Breast epithelium (tissue), 4 donors: ENCODE results near the gene MORF4L1. TPM values are rescaled to one million over a fixed set of nuclear protein-coding genes. Genes with fewer than 3 reads are reported as not detected.
"Not testable (repeated sequence)": the region's sequence is repeated elsewhere in the genome, so short reads cannot be mapped to it uniquely, and the experiment has no call there.

Source experiments
- DNase-seq, 2 donors: peaks; one replicate each; pipeline ENCODE4 v3.0.0-alpha.2; 2019; ENCODE audit warnings: low spot score in 2 of 2
- H3K27ac ChIP-seq, 2 donors: fragments of 200-600 bp; sonication (generic) in 1 of 2; one replicate each; pipeline ENCODE4 v1.5.1; 2016 to 2019; ENCODE audit warnings: mild to moderate bottlenecking in 1 of 2
- H3K27me3 ChIP-seq, 2 donors: fragments of 200-600 bp; sonication (generic) in 1 of 2; one replicate each; pipeline versions ENCODE4 v1.5.1 to v1.6.0; 2017 to 2019; ENCODE audit warnings: control low read depth in 1 of 2, mild to moderate bottlenecking in 1 of 2
- H3K36me3 ChIP-seq: fragments of 200-600 bp; one replicate; pipeline ENCODE4 v1.5.1; 2019
- H3K4me1 ChIP-seq, 2 donors: fragments of 200-600 bp; sonication (generic); one replicate each; pipeline ENCODE4 v1.5.1; 2016 to 2019; ENCODE audit warnings: control low read depth in 1 of 2
- H3K4me3 ChIP-seq, 3 donors: fragments of 200-600 bp; sonication (generic); 1 replicate in 2 of 3; 2 replicates in 1 of 3; pipeline ENCODE4 v1.5.1; 2016 to 2019; ENCODE audit warnings: mild to moderate bottlenecking in 3 of 3, moderate library complexity in 2 of 3
- H3K9me3 ChIP-seq, 2 donors: fragments of 200-600 bp; sonication (generic) in 1 of 2; one replicate each; pipeline ENCODE4 v1.5.1; 2016 to 2019; ENCODE audit warnings: control low read depth in 1 of 2
- POLR2A ChIP-seq: fragments of 450-650 bp; IDR thresholded peaks from one replicate; pipeline ENCODE4 v1.6.1; 2016; ENCODE audit warnings: antibody characterized with exemption, mild to moderate bottlenecking, moderate library complexity
- POLR2AphosphoS5 ChIP-seq, 3 donors: sonication (generic); formaldehyde crosslinking; IDR thresholded peaks; one replicate each; pipeline ENCODE4 v1.6.1; 2017; ENCODE audit warnings: antibody characterized with exemption in 3 of 3
- intact Hi-C: fragments of 100-400 bp; cut with DNase I; formaldehyde crosslinking; loops from one replicate; pipeline ENCODE4 v1.15.1; 2023; ENCODE audit warnings: low total_unique reads
- total RNA-seq, 3 donors: library from RNA; depleted of rRNA; stranded (reverse); fragments of >200 nt; gene quantifications; one replicate each; pipeline ENCODE4 v1.1.0, GENCODE V29; 2016
- TF ChIP-seq, protein P1 (sequence below), 3 donors: fragments of 450-650 bp; IDR thresholded peaks; one replicate each; pipeline ENCODE4 v1.5.1; 2016 to 2017; ENCODE audit warnings: antibody characterized with exemption in 3 of 3, mild to moderate bottlenecking in 3 of 3, moderate library complexity in 3 of 3

The MORF4L1 gene
- total RNA-seq, 3 donors from 2014 or later: 330 to 411 (median 350) TPM

DNA sequence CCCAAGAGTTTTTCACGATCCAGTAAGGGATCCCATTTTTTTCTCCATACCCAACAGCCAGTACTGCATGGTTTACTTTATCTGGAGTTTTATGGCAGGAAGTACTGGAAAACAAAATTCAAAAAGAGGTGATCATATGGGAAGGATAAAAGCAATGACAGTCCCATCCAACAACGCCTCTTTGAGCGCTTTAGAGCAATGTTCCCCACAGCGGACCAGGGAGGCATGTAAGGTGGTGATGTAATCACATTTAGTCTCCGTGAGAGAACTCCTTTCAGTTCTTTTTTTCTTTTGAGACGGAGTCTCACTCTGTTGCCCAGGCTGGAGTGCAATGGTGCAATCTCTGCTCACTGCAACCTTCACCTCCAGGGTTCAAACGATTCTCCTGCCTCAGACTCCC lies 50.3 kb downstream of the MORF4L1 start:
- DNase-seq: no peak
- no peaks in the 10 kb centered on the region for H3K4me1 ChIP-seq
- TF ChIP-seq POLR2AphosphoS5 (IDR thresholded peaks at IDR 0.05): no peak
- TF ChIP-seq POLR2A: no peak
- TF ChIP-seq, protein P1, sequence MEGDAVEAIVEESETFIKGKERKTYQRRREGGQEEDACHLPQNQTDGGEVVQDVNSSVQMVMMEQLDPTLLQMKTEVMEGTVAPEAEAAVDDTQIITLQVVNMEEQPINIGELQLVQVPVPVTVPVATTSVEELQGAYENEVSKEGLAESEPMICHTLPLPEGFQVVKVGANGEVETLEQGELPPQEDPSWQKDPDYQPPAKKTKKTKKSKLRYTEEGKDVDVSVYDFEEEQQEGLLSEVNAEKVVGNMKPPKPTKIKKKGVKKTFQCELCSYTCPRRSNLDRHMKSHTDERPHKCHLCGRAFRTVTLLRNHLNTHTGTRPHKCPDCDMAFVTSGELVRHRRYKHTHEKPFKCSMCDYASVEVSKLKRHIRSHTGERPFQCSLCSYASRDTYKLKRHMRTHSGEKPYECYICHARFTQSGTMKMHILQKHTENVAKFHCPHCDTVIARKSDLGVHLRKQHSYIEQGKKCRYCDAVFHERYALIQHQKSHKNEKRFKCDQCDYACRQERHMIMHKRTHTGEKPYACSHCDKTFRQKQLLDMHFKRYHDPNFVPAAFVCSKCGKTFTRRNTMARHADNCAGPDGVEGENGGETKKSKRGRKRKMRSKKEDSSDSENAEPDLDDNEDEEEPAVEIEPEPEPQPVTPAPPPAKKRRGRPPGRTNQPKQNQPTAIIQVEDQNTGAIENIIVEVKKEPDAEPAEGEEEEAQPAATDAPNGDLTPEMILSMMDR (IDR thresholded peaks at IDR 0.05): no peak
- H3K27me3 ChIP-seq: no peaks in the 10 kb centered on the region
- H3K27ac ChIP-seq: no peak overlapping the region
- no peaks in the 10 kb centered on the region for H3K9me3 ChIP-seq
- intact Hi-C loops: loop anchor here (10.0 kb wide), 1 partner anchor 1662 kb away; no protein-coding TSS in a partner anchor
- H3K4me3 ChIP-seq: no peak overlapping the region
- H3K36me3 ChIP-seq: no peaks in the 10 kb centered on the region

DNA sequence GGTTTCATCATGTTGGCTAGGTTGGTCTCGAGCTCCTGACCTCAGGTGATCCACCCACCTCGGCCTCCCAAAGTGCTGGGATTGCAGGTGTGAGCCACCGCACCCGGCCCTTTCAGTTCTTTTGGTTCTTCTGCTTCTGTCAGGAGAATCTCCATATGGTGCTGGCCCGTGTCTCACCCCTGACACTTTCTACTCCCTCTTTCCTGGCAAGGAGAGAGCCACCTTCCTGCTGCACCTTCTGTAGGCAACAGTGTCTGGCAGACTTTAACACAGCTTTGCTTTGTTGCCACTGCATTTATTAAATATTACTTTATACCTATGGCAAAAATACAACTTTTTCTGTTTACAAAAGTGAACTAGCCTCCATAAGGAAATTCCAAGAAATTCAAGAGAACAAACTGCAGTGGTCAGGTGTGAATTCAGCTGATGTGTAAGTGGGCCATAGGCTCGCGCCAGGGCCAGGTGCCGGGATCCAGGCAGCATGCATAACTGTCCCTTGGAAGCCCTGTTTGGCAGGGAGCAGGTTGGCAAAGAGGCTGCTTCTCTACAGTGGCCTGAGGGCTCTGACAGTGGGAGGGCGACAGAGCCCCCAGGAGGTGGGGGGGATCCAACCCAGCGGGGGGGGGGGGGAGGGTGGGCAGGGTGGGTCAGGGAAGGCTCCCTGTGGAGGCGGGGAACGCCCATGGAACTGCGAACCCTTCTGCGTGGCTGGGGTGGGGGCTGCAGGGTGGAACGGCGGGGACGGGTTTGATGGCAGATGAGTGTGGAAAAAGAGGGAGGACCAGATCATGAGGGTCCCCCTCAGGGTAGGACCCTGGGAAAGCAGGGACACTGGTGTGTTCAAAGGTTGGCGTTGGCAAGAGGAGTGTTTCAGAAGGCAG lies 51.0 kb downstream of the MORF4L1 start:
- peak overlapping the region in 1 of 2 donors; percentile 25 for H3K27ac ChIP-seq
- intact Hi-C loops: loop anchor here (10.0 kb wide), 1 partner anchor 1661 kb away; no protein-coding TSS in a partner anchor
- no peak for TF ChIP-seq POLR2A

GRCh38 chr15:78925076-78925624 lies 52.5 kb downstream of the MORF4L1 start:
- no peak for DNase-seq
- no peaks in the 10 kb centered on the region for H3K4me1 ChIP-seq
- no peak for TF ChIP-seq POLR2A
- TF ChIP-seq POLR2AphosphoS5 (IDR thresholded peaks at IDR 0.05): no peak
- TF ChIP-seq, protein P1 (IDR thresholded peaks at IDR 0.05): no peak
- no peak overlapping the region for H3K27ac ChIP-seq
- no peaks in the 10 kb centered on the region for H3K36me3 ChIP-seq
- no peak overlapping the region for H3K4me3 ChIP-seq
- no peaks in the 10 kb centered on the region for H3K27me3 ChIP-seq
- intact Hi-C loops: loop anchor here (10.0 kb wide), 1 partner anchor 1660 kb away; no protein-coding TSS in a partner anchor
- no peaks in the 10 kb centered on the region for H3K9me3 ChIP-seq

More for the DNA sequence above, 51.0 kb downstream of the MORF4L1 start:
- Histone ChIP-seq H3K4me3 (no peak overlapping the region), H3K9me3 (no peaks in the 10 kb centered on the region), H3K27me3 (no peaks in the 10 kb centered on the region), H3K4me1 (no peaks in the 10 kb centered on the region), H3K36me3 (no peaks in the 10 kb centered on the region)
- DNase-seq: no peak

GRCh38 chr15:78925956-78926743 lies 53.5 kb downstream of the MORF4L1 start:
- TF ChIP-seq POLR2AphosphoS5 (IDR thresholded peaks at IDR 0.05): no peak
- TF ChIP-seq, protein P1 (IDR thresholded peaks at IDR 0.05): no peak
- no peak for TF ChIP-seq POLR2A
- Histone ChIP-seq H3K36me3 (no peaks in the 10 kb centered on the region), H3K27me3 (no peaks in the 10 kb centered on the region), H3K27ac (no peak overlapping the region), H3K9me3 (no peaks in the 10 kb centered on the region), H3K4me3 (no peak overlapping the region), H3K4me1 (peaks cover 0 to under 1% of the 10 kb centered on the region in 2 donors)
- intact Hi-C loops: loop anchor here (10.0 kb wide), 1 partner anchor 1659 kb away; no protein-coding TSS in a partner anchor
- DNase-seq: no peak

DNA sequence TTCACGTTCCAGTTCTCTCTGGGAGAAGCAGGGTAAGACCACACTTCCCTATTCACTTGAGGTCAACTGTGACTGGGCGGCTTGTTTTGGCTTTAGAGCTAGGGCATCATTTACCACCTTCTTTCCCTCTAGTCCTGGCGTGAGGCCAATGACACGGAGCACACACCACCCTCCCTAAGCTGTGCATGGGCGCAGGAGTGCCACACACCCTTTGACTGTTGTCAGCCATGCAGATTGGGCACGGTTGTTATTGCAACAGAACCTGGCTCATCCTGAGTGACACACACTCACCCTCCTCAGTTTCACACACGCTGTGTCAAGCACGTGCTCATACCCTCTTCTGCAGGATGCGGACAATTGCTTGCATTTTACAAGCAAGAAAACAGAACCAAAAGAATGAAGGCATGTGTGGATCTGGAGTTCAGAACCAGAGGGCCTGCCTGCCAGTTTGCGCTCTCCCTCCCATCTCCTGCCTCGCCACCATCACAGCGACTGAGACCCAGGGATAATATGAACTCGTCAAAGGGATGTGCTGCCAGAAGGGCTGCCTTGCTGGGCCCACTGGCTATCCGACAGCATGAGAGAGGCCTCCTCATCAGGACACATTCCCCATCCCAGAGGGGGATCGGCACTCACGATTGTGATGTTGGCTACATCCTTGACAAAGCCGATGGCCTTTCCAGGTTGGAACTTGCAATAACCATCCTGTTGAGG lies 54.5 kb downstream of the MORF4L1 start:
- TF ChIP-seq POLR2AphosphoS5 (IDR thresholded peaks at IDR 0.05) (no peak), POLR2A (no peak)
- TF ChIP-seq, protein P1 (IDR thresholded peaks at IDR 0.05): no peak
- no peak overlapping the region for H3K4me3 ChIP-seq
- DNase-seq: no peak
- H3K4me1 ChIP-seq: peaks cover 9 to 10% of the 10 kb centered on the region in 2 donors
- peak overlapping the region in 1 of 2 donors; percentile 13 for H3K27ac ChIP-seq
- H3K27me3 ChIP-seq: no peaks in the 10 kb centered on the region
- intact Hi-C loops: loop anchor here (10.0 kb wide), 1 partner anchor 1658 kb away; no protein-coding TSS in a partner anchor
- H3K36me3 ChIP-seq: no peaks in the 10 kb centered on the region
- H3K9me3 ChIP-seq: no peaks in the 10 kb centered on the region

- not testable (repeated sequence) for H3K27me3 ChIP-seq, H3K9me3 ChIP-seq, DNase-seq, H3K36me3 ChIP-seq, H3K4me3 ChIP-seq
- peak overlapping the region in 1 of 2 donors; percentile 13 for H3K27ac ChIP-seq
- H3K4me1 ChIP-seq: peaks cover 10 to 11% of the 10 kb centered on the region in 2 donors
- intact Hi-C loops: loop anchor here (10.0 kb wide), 1 partner anchor 1657 kb away; no protein-coding TSS in a partner anchor
Observed at GRCh38 chr15:78928176-78928575, 55.5 kb downstream of the MORF4L1 start.
